Epithelial cell of prostate (primary cell): ENCODE results near the gene MUC5B.
"Not testable (repeated sequence)": the region's sequence is repeated elsewhere in the genome, so short reads cannot be mapped to it uniquely, and the experiment has no call there.

Source experiments
- DNase-seq: peaks from one replicate; pipeline ENCODE4 v3.0.0-alpha.2; 2011; ENCODE audit warnings: low read depth, low spot score
- H3K27ac ChIP-seq: fragments of 450-650 bp; 2 replicates; pipeline ENCODE4 v1.5.1; 2017; ENCODE audit warnings: mild to moderate bottlenecking

MUC5B gene

GRCh38 chr11:1260023-1260501, 37.2 kb downstream of the MUC5B start:
- DNase-seq: no peak
- no peak overlapping the region for H3K27ac ChIP-seq

GRCh38 chr11:1260620-1261019, 37.8 kb downstream of the MUC5B start:
- DNase-seq: no peak
- no peak overlapping the region for H3K27ac ChIP-seq

- no peak for DNase-seq
- H3K27ac ChIP-seq: no peak overlapping the region
Measured at GRCh38 chr11:1261241-1262071, 38.6 kb downstream of the MUC5B start.

GRCh38 chr11:1262172-1263006, 39.5 kb downstream of the MUC5B start:
- H3K27ac ChIP-seq: peak overlapping the region; percentile 68
- peak; percentile 59 for DNase-seq

GRCh38 chr11:1263010-1263409, 40.1 kb downstream of the MUC5B start:
- H3K27ac ChIP-seq: peak overlapping the region; percentile 68
- no peak for DNase-seq

GRCh38 chr11:1264444-1264843, 41.6 kb downstream of the MUC5B start:
- peak overlapping the region; percentile 68 for H3K27ac ChIP-seq
- DNase-seq: peak; percentile 39

GRCh38 chr11:1265480-1265879, 42.6 kb downstream of the MUC5B start:
- H3K27ac ChIP-seq, DNase-seq: not testable (repeated sequence)

GRCh38 chr11:1266976-1267375, 44.1 kb downstream of the MUC5B start:
- DNase-seq, H3K27ac ChIP-seq: not testable (repeated sequence)

GRCh38 chr11:1267441-1268100, 44.7 kb downstream of the MUC5B start:
- H3K27ac ChIP-seq: no peak overlapping the region
- no peak for DNase-seq

GRCh38 chr11:1269957-1270356, 47.1 kb downstream of the MUC5B start:
- DNase-seq: no peak
- H3K27ac ChIP-seq: no peak overlapping the region

GRCh38 chr11:1270476-1270875, 47.6 kb downstream of the MUC5B start:
- no peak overlapping the region for H3K27ac ChIP-seq

GRCh38 chr11:1271002-1271401, 48.1 kb downstream of the MUC5B start:
- H3K27ac ChIP-seq: no peak overlapping the region
- no peak for DNase-seq

More at GRCh38 chr11:1270476-1270875, 47.6 kb downstream of the MUC5B start:
- no peak for DNase-seq

GRCh38 chr11:1271406-1271805, 48.5 kb downstream of the MUC5B start:
- H3K27ac ChIP-seq: no peak overlapping the region
- no peak for DNase-seq

GRCh38 chr11:1271927-1272326, 49.1 kb downstream of the MUC5B start:
- DNase-seq: no peak

GRCh38 chr11:1272531-1272930, 49.7 kb downstream of the MUC5B start:
- DNase-seq: no peak
- H3K27ac ChIP-seq: no peak overlapping the region

More at GRCh38 chr11:1271927-1272326, 49.1 kb downstream of the MUC5B start:
- no peak overlapping the region for H3K27ac ChIP-seq

- no peak for DNase-seq
- no peak overlapping the region for H3K27ac ChIP-seq
Measured at GRCh38 chr11:1274501-1274900, 51.6 kb downstream of the MUC5B start.

- no peak for DNase-seq
- H3K27ac ChIP-seq: no peak overlapping the region
Measured at GRCh38 chr11:1275021-1275420, 52.2 kb downstream of the MUC5B start.

GRCh38 chr11:1276041-1276790, 53.4 kb downstream of the MUC5B start:
- H3K27ac ChIP-seq: no peak overlapping the region
- no peak for DNase-seq

- no peak overlapping the region for H3K27ac ChIP-seq
Measured at GRCh38 chr11:1276866-1277615, 54.2 kb downstream of the MUC5B start.

More at GRCh38 chr11:1276866-1277615, 54.2 kb downstream of the MUC5B start:
- DNase-seq: no peak
